ENCODE results near the gene ANKRD30A.
"Not testable (repeated sequence)": the region's sequence is repeated elsewhere in the genome, so short reads cannot be mapped to it uniquely, and the experiment has no call there.

Gene ANKRD30A

GRCh38 chr10:37222046-37222445 is 96.6 kb downstream of the ANKRD30A start:
- Mint-ChIP-seq H3K36me3 (no peaks in the 10 kb centered on the region), H3K4me1 (no peaks in the 10 kb centered on the region), H3K9me3 (peaks cover 15% of the 10 kb centered on the region), H3K4me3 (no peak overlapping the region), H3K27ac (no peak overlapping the region)
- no peak for ATAC-seq
- DNase-seq (ENCODE audit: low spot score in 2 of 2), result no peak

GRCh38 chr10:37225163-37225562 is 99.8 kb downstream of the ANKRD30A start:
- no peak for DNase-seq (ENCODE audit: low spot score in 2 of 2)
- Mint-ChIP-seq H3K27ac (no peak overlapping the region), H3K9me3 (peaks cover 7% of the 10 kb centered on the region), H3K4me1 (no peaks in the 10 kb centered on the region), H3K36me3 (no peaks in the 10 kb centered on the region), H3K4me3 (no peak overlapping the region)
- no peak for ATAC-seq

DNA sequence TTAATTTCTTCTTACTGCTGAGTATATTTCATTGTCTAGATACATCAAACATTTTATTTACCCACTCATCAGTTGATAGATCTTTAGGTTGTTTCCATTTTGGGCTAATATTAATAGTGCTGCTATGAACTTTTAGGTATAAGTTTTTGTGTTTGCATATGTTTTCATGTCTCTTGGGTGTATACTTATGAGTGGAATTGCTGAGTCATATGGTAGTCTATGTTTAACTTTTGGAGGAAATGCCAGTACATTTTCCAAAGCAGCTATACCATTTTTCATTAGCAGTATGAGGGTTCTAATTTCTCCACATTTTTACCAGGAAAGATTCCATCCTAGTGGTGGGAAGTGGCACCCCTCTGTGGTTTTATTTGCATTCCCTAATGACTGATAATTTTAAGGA is 101.1 kb downstream of the ANKRD30A start:
- Mint-ChIP-seq H3K4me3 (no peak overlapping the region), H3K36me3 (no peaks in the 10 kb centered on the region), H3K27ac (no peak overlapping the region), H3K4me1 (no peaks in the 10 kb centered on the region), H3K9me3 (peaks cover 7% of the 10 kb centered on the region)
- ATAC-seq, result no peak
- no peak for DNase-seq (ENCODE audit: low spot score in 2 of 2)

GRCh38 chr10:37234692-37235091 is 109.3 kb downstream of the ANKRD30A start:
- no peak for ATAC-seq
- DNase-seq (ENCODE audit: low spot score in 2 of 2), result no peak
- H3K27ac Mint-ChIP-seq, result no peak overlapping the region
- H3K36me3 Mint-ChIP-seq, result no peaks in the 10 kb centered on the region
- H3K4me3 Mint-ChIP-seq, result no peak overlapping the region
- peaks cover 2% of the 10 kb centered on the region for H3K9me3 Mint-ChIP-seq
- H3K4me1 Mint-ChIP-seq, result no peaks in the 10 kb centered on the region

DNA sequence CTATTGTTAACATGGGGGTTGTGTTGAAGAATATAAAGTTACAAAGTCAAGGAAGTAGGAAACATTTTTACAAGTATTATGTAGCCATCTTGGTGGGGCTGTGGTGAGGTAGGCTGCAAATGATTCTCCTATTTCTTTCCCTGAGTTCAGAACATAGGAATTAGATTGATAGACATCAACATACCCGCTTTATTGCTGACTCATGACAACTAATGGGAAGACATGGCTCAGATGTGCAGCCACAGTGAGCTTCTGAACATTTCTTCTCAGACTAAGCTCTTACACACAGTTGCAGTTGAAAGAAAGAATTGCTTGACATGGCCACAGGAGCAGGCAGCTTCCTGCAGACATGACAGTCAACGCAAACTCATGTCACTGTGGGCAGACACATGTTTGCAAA is 110.7 kb downstream of the ANKRD30A start:
- Mint-ChIP-seq H3K9me3 (peaks cover 7% of the 10 kb centered on the region), H3K4me1 (no peaks in the 10 kb centered on the region), H3K27ac (no peak overlapping the region), H3K36me3 (no peaks in the 10 kb centered on the region), H3K4me3 (no peak overlapping the region)
- DNase-seq (ENCODE audit: low spot score in 2 of 2) (no peak), ATAC-seq (no peak)

GRCh38 chr10:37240223-37240622 is 114.8 kb downstream of the ANKRD30A start:
- H3K9me3 Mint-ChIP-seq, result peaks cover 12% of the 10 kb centered on the region
- ATAC-seq (no peak), DNase-seq (ENCODE audit: low spot score in 2 of 2) (no peak)
- H3K36me3 Mint-ChIP-seq, result no peaks in the 10 kb centered on the region
- no peak overlapping the region for H3K27ac Mint-ChIP-seq
- no peak overlapping the region for H3K4me3 Mint-ChIP-seq
- H3K4me1 Mint-ChIP-seq, result no peaks in the 10 kb centered on the region

DNA sequence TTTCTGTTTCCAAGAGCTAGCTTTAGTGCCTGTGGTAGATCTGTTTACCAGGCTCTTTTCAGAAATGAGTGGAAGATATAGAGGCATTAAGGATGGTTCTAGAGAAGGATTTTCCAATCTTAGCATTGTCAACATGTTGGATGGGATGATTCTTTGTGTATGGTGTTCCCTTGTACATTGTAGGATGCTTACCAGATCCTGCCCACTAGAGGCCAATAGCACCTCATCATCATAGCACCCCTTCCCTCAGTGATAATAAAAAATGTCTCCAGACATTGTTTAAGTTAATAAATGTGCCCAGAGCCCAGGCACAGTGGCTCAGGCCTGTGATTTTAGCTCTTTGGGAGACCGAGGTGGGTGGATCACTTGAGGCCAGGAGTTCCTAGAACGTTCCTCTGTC is 121.2 kb downstream of the ANKRD30A start:
- H3K4me3 Mint-ChIP-seq, result no peak overlapping the region
- DNase-seq (ENCODE audit: low spot score in 2 of 2) (no peak), ATAC-seq (no peak)
- no peaks in the 10 kb centered on the region for H3K4me1 Mint-ChIP-seq
- H3K27ac Mint-ChIP-seq, result no peak overlapping the region
- H3K36me3 Mint-ChIP-seq, result no peaks in the 10 kb centered on the region
- H3K9me3 Mint-ChIP-seq, result peaks cover 18% of the 10 kb centered on the region

- H3K4me3 Mint-ChIP-seq; DNase-seq (ENCODE audit: low spot score in 2 of 2); H3K4me1 Mint-ChIP-seq; H3K27ac Mint-ChIP-seq; H3K36me3 Mint-ChIP-seq; ATAC-seq: not testable (repeated sequence)
- peaks cover 24% of the 10 kb centered on the region for H3K9me3 Mint-ChIP-seq
These were observed 130.4 kb downstream of the ANKRD30A start for GRCh38 chr10:37255837-37256236.

DNA sequence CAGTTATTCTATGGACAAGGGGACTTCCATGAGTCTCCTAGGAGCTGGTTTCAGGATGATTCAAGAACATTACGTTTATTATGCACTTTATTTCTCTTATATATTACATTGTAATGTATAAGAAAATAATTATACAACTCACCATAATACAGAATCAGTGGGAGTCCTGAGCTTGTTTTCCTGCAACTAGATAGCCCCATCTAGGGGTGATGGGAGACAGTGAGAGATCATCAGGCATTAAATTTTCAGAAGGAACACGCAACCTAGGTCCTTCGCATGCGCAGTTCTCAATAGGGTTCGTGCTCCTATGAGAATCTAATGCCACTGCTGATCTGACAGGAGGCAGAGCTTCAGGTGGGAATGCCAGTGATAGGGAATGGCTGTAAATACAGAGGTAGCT is 137.9 kb downstream of the ANKRD30A start:
- H3K9me3 Mint-ChIP-seq, result peaks cover 11% of the 10 kb centered on the region
- no peaks in the 10 kb centered on the region for H3K36me3 Mint-ChIP-seq
- ATAC-seq (no peak), DNase-seq (ENCODE audit: low spot score in 2 of 2) (no peak)
- H3K4me1 Mint-ChIP-seq, result no peaks in the 10 kb centered on the region
- H3K4me3 Mint-ChIP-seq, result no peak overlapping the region
- H3K27ac Mint-ChIP-seq, result no peak overlapping the region

DNA sequence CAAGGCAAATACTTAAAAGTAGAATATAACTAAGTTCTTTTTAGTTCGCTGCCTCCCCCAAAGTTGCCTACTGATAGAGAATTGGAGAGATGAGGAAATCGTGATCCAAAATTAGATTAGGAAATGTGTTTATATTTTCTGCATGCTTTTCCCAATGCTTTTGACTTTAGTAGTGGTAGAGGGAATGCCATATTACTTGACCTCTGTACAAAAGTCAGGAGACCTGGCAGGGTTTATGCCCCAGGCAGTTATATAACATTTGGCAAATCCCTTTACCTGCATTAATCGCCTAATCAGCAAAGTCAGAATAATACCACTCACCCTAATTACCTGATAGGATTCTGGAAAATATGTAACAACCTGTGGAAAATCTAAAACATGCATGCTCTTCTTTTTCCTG is 142.9 kb downstream of the ANKRD30A start:
- H3K9me3 Mint-ChIP-seq, result peaks cover 8% of the 10 kb centered on the region
- no peak overlapping the region for H3K27ac Mint-ChIP-seq
- H3K4me1 Mint-ChIP-seq, result no peaks in the 10 kb centered on the region
- DNase-seq (ENCODE audit: low spot score in 2 of 2), result no peak
- H3K36me3 Mint-ChIP-seq, result no peaks in the 10 kb centered on the region
- ATAC-seq, result no peak
- no peak overlapping the region for H3K4me3 Mint-ChIP-seq

DNA sequence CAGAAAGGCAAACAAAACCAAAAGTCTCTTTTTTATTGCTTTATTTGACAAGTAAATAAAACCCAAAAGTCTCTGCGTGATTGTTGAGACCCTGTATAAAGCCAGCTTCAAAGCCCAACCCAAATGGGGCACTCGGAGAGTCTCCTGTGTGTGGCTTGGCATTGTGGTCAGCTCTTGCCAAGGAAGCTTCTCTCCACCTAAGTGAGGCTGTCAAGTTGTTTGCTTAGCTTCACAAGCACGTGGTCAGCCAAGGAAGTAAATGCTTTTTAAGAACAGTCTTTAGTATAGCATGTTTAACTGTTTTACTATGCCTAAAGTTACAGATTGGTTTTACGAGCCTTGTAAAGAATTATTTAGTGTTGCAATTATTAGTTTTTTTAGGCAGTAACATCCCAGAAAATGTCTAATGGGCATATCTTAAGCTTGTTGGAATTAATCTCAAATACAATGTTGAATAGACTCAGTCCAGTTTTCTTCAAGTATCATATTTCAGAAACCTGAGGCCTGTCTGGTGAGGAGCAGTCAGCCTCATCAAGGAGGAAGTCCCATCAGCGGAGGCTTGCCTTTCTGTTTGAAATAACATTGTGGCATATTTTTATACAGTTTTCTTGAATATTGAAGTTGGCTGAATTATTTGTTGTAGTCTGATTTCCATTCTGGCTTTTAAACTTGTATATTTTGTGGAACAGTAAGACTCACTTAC is 144.3 kb downstream of the ANKRD30A start:
- H3K27ac Mint-ChIP-seq, result no peak overlapping the region
- DNase-seq (ENCODE audit: low spot score in 2 of 2), result no peak
- no peak for ATAC-seq
- peaks cover 12% of the 10 kb centered on the region for H3K9me3 Mint-ChIP-seq
- no peaks in the 10 kb centered on the region for H3K4me1 Mint-ChIP-seq
- H3K4me3 Mint-ChIP-seq, result no peak overlapping the region
- H3K36me3 Mint-ChIP-seq, result no peaks in the 10 kb centered on the region

DNA sequence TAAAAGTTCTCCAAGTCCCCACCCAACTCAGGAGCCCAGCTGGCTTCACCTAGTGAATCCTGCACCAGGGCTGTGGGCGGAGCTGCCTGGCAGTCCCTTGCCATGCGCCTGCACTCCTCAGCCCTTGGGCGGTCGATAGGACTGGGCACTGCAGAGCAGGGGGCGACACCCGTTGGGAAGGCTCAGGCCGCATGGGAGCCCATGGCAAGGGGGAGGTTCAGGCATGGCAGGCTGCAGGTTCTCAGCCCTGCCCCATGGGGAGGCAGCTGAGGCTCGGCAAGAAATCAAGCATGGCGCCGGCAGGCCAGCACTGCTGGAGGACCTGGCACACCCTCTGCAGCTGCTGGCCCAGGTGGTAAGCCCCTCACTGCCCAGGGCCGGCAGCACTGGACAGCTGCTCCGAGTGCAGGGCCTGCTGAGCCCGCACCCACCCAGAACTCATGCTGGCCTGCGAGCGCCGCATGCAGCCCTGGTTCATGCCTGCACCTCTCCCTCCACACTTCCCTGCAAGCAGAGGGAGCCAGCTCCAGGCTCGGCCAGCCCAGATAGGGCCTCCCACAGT is 149.9 kb downstream of the ANKRD30A start:
- ATAC-seq, result no peak
- DNase-seq (ENCODE audit: low spot score in 2 of 2), result no peak

GRCh38 chr10:37285063-37285462 is 159.7 kb downstream of the ANKRD30A start:
- Mint-ChIP-seq H3K4me1 (no peaks in the 10 kb centered on the region), H3K4me3 (no peak overlapping the region), H3K36me3 (no peaks in the 10 kb centered on the region), H3K27ac (no peak overlapping the region), H3K9me3 (peaks cover 13% of the 10 kb centered on the region)
- ATAC-seq (no peak), DNase-seq (ENCODE audit: low spot score in 2 of 2) (no peak)

More for the DNA sequence above, 149.9 kb downstream of the ANKRD30A start:
- H3K27ac Mint-ChIP-seq, result no peak overlapping the region
- H3K9me3 Mint-ChIP-seq, result peaks cover 25% of the 10 kb centered on the region
- no peaks in the 10 kb centered on the region for H3K36me3 Mint-ChIP-seq
- no peak overlapping the region for H3K4me3 Mint-ChIP-seq
- no peaks in the 10 kb centered on the region for H3K4me1 Mint-ChIP-seq

- Mint-ChIP-seq H3K36me3 (no peaks in the 10 kb centered on the region), H3K27ac (no peak overlapping the region), H3K4me1 (no peaks in the 10 kb centered on the region), H3K9me3 (peaks cover 20% of the 10 kb centered on the region), H3K4me3 (no peak overlapping the region)
- ATAC-seq (no peak), DNase-seq (ENCODE audit: low spot score in 2 of 2) (no peak)
These were observed 164.6 kb downstream of the ANKRD30A start for GRCh38 chr10:37289833-37290464.

- ATAC-seq, result no peak
These were observed 175.9 kb downstream of the ANKRD30A start for GRCh38 chr10:37301271-37301670.

DNA sequence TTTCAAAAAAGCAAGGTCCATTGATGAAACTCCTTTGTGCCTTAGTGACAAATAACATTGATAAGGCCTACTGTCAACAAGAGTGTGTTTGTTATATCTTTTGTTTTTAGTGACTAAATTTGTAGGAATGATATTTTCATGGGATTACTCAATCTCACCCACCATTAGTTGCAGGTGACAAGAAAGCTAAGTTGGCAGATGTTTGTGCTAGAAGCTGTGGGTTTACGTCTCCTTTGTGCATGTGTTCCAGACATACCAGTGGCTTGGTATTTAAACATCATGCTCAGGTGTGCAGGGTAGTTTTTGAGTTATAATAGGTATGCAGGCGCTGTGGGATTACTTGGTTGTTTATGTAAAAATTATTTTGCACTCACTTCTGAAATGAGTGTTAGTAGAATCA is 178.6 kb downstream of the ANKRD30A start:
- Mint-ChIP-seq H3K4me3 (no peak overlapping the region), H3K36me3 (no peaks in the 10 kb centered on the region), H3K4me1 (no peaks in the 10 kb centered on the region), H3K27ac (no peak overlapping the region), H3K9me3 (peaks cover 13% of the 10 kb centered on the region)
- DNase-seq (ENCODE audit: low spot score in 2 of 2) (no peak), ATAC-seq (no peak)

More at GRCh38 chr10:37301271-37301670, 175.9 kb downstream of the ANKRD30A start:
- H3K36me3 Mint-ChIP-seq, result no peaks in the 10 kb centered on the region
- H3K9me3 Mint-ChIP-seq, result peaks cover 18% of the 10 kb centered on the region
- no peak overlapping the region for H3K4me3 Mint-ChIP-seq
- DNase-seq (ENCODE audit: low spot score in 2 of 2), result no peak
- H3K27ac Mint-ChIP-seq, result no peak overlapping the region
- H3K4me1 Mint-ChIP-seq, result no peaks in the 10 kb centered on the region

Measured in stimulated activated effector memory CD8-positive, alpha-beta T cell treated with anti-CD3 and anti-CD28 coated beads, Interleukin-12 subunit alpha, Interleukin-12 subunit beta, amount 100 ng/mL, for 72 hours (primary cell).